DMS53 treated with DMSO at 0.1 percent for 48 hours (cell line): ENCODE results near the gene SNRNP25.
"Not testable (repeated sequence)": the region's sequence is repeated elsewhere in the genome, so short reads cannot be mapped to it uniquely, and the experiment has no call there.

Experiments
- DNase-seq: peaks from one replicate; lab custom pipeline; 2025; ENCODE audit not compliant: unreplicated experiment; lab: John Stamatoyannopoulos, UW

SNRNP25 gene

DNA sequence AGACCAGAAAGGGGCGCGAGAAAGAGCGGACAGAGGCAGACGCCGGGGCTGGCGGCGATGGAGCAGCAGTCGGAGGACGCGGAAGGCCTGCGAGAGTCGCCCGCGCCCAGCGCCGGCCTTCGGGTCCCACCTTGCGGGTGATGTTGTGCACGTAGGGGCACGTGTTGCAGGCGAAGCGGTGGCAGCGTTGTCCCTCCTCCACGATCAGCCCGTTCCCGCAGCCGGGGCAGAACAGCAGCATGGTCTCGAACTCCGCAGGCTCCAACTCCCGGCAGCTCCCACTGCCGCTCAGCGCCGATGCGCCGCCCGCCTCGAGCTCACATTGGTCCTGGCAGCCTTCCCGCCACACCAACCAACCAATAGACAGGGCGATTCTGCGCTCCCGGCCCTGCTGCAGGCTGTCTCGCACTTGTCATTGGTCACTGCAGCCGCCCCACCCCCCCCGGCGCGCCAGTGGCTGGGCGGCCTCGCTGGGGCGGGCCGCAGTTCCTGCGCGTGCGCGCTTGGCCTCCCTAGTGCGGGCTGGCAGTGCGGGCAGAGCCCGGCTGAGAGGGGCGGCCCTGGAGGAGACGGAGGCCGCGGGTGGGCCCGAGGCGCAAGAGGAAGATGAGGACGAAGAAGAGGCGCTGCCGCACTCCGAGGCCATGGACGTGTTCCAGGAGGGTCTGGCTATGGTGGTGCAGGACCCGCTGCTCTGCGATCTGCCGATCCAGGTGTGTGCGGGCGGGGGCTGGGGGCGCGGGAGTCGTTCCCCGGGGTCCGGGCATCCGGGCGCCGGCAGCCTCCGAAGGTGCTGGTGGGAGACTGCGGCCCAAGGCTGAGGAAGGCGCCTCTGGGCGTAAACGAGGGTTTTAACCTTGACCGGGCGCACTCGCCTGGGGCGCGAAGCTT lies at the start of gene SNRNP25, which contains the start of gene POLR3K:
Gene SNRNP25 (plus strand): TSS at position 483 of the 891 bp plus-strand sequence. CDS start 189 bp downstream, at position 672.
Gene POLR3K (minus strand): TSS at position 263 of the 891 bp plus-strand sequence. CDS start 22 bp downstream, at position 241.
- peak; percentile 87 for DNase-seq

DNA sequence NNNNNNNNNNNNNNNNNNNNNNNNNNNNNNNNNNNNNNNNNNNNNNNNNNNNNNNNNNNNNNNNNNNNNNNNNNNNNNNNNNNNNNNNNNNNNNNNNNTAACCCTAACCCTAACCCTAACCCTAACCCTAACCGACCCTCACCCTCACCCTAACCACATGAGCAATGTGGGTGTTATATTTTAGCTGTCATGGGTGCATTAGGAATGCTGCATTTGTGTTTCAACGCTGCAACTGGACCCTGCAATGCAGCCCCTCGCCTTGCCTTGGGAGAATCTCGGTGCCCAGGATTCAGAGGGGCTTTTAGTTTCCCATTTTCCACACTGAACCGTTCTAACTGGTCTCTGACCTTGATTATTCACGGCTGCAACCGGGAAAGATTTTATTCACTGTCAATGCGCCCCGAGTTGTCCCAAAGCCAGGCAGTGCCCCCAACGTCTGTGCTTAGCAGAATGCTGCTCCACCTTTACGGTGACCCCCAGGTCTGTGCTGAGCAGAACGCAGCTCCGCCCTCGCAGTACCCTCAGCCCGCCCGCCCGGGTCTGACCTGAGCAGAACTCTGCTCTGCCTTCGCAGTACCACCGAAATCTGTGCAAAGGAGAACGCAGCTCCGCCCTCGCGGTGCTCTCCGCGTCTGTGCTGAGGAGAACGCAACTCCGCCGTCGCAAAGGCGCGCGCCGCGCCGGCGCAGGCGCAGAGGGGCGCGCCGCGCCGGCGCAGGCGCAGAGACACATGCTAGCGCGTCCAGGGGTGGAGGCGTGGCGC lies 43.5 kb upstream of the SNRNP25 start:
- no peak for DNase-seq

GRCh38 chr16:10772-11171 lies 42.9 kb upstream of the SNRNP25 start:
- peak; percentile 57 for DNase-seq

DNA sequence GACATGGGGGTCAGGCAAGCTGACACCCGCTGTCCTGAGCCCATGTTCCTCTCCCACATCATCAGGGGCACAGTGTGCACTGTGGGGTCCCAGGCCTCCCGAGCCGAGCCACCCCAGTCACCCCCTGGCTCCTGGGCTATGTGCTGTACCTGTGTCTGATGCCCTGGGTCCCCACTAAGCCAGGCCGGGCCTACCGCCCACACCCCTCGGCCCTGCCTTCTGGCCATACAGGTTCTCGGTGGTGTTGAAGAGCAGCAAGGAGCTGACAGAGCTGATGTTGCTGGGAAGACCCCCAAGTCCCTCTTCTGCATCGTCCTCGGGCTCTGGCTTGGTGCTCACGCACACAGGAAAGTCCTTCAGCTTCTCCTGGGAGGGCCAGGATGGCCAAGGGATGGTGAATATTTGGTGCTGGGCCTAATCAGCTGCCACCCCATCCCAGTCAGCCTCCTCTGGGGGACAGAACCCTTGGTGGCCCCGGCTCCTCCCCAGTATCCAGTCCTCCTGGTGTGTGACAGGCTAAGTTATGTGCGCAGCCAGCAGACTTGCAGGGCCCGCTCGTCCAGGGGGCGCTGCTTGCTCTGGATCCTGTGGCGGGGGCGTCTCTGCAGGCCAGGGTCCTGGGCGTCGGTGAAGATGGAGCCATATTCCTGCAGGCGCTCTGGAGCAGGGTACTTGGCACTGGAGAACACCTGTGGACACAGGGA lies 36.4 kb upstream of the SNRNP25 start:
- DNase-seq, result not testable (repeated sequence)

DNA sequence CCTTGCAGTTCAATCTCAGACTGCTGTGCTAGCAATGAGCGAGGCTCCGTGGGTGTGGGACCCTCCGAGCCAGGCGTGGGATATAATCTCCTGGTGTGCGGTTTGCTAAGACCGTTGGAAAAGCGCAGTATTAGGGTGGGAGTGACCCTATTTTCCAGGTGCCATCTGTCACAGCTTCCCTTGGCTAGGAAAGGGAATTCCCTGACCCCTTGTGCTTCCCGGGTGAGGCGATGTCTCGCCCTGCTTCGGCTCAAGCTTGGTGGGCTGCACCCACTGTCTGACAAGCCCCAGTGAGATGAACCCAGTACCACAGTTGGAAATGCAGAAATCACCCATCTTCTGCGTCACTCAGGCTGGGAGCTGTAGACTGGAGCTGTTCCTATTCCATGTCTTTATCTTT lies 32.7 kb upstream of the SNRNP25 start:
- DNase-seq, result not testable (repeated sequence)

DNA sequence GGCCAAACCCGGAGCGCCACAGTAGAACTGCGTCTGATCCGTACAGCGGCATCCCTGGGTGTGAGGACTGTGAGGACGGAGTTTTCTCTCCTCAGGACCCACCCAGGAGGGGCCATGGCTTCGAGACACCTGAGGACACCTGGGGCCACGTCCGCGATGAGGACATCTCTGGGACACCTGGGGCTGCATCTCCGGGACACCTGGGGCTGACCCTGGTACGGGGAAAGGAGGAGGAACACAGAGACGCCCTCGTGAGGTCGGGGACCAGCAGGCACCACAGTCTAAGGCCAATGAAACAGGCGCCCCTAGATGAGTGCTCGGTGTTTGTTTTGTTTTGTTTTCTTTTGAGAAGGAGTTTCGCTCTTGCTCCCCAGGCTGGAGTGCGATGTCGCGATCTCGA lies 29.5 kb upstream of the SNRNP25 start:
- DNase-seq, result not testable (repeated sequence)

GRCh38 chr16:25926-26348 lies 27.7 kb upstream of the SNRNP25 start:
- not testable (repeated sequence) for DNase-seq

DNA sequence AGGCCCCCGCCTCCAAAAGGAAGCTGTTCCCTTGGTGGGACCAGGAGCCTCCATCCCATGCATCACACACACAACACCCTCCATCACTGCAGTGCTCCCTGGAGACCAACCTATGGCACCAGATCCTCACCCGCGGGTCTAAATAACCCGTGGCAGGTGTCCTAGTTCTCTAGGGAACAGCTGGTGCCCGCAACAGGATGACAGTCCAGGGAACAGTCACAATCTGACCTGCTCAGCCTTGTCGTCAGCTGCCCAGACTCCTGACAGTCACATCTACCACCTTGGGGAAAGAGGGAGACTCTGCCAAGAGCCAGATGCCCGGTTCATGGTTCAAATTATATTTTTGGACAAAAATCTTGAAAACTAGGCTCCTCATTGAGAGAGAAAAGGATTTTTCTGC lies 23.0 kb upstream of the SNRNP25 start:
- not testable (repeated sequence) for DNase-seq

DNA sequence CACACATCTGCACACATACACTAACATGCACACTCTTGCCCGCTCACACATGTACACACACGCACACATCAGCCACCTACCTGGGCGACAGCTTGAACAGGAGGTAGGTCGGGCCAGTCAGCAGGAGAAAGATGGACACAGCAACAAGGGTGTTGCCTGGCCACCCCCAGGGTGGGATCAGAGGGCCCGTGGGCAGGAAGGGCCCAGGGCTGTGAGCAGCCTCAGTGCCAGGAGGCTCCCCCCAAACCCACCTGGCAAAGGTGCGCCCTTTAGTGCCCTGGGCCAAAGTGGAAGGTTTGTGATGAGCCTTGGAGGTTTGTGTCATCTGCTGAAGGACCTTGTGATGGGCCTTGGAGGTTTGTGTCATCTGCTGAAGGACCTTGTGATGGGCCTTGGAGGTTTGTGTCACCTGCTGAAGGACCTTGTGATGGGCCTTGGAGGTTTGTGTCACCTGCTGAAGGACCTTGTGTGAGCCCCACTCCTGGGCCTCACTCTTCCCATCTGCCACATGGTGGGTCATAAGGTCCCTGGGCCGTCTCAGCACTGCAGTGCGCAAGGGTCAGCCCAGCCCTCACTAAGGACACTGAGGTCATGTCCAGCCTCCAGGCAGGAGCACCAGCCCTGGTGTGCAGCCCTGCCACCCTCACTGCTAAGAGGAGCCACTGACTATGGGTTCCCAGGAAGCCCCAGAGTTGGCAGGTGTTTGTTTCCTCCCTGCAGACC lies 20.3 kb upstream of the SNRNP25 start:
- not testable (repeated sequence) for DNase-seq

GRCh38 chr16:33877-34647 lies 19.6 kb upstream of the SNRNP25 start:
- DNase-seq, result no peak

DNA sequence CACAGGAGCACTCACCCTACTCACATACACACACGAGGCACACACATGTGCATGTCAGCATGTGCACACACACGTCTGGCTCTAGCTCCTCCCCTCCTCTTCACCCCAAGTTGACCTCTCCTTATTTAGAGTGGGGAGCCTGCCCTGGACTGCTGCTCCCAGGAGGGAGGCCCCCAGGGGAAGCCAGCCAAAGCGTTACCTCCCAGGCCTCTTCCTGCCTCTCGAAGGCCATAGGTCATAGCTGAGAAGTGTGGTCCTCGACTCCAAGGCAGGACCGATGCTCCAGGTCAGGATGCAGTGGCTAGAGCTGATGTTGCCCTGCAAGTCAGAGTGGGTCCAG lies 19.0 kb upstream of the SNRNP25 start:
- DNase-seq, result no peak

- no peak for DNase-seq
These were observed 18.5 kb upstream of the SNRNP25 start for GRCh38 chr16:35011-35677.

GRCh38 chr16:35678-36305 lies 17.8 kb upstream of the SNRNP25 start:
- DNase-seq, result no peak

GRCh38 chr16:36336-36984 lies 17.2 kb upstream of the SNRNP25 start:
- no peak for DNase-seq

- DNase-seq, result no peak
These were observed 16.1 kb upstream of the SNRNP25 start for GRCh38 chr16:37511-37910.

GRCh38 chr16:38206-38605 lies 15.4 kb upstream of the SNRNP25 start:
- not testable (repeated sequence) for DNase-seq

- DNase-seq, result peak; percentile 61
These were observed 14.4 kb upstream of the SNRNP25 start for GRCh38 chr16:38941-39892.
